SU-DHL-6 (cell line): ENCODE measurements around the gene DYNC1H1.

ENCODE experiments used
- H2AFZ ChIP-seq: fragments of 200-600 bp; sonication (generic); 2 replicates; pipeline ENCODE4 v1.6.1; 2014; ENCODE audit warnings: low read depth, mild to moderate bottlenecking, moderate library complexity, mixed read lengths, antibody characterized with exemption, low read length; ENCODE audit not compliant: severe bottlenecking
- H3F3A ChIP-seq: fragments of 200-600 bp; shearing (Covaris generic); 2 replicates; pipeline ENCODE4 v1.6.0; 2016; ENCODE audit warnings: antibody characterized with exemption, mild to moderate bottlenecking; ENCODE audit not compliant: insufficient read depth
- H3K27ac ChIP-seq: fragments of 200-600 bp; sonication (generic); 2 replicates; pipeline ENCODE4 v1.5.1; 2016; ENCODE audit warnings: low read depth, mild to moderate bottlenecking, low read length, moderate library complexity, mixed read lengths
- H3K27me3 ChIP-seq: fragments of 200-600 bp; sonication (generic), shearing (Covaris generic); 2 replicates; pipeline ENCODE4 v1.6.0; 2014; ENCODE audit warnings: mild to moderate bottlenecking, low read length
- H3K36me3 ChIP-seq: fragments of 200-600 bp; sonication (generic); 2 replicates; pipeline ENCODE4 v1.6.1; 2014; ENCODE audit warnings: mild to moderate bottlenecking, low read length, mixed read lengths
- H3K4me2 ChIP-seq: fragments of 300-600, 200-600 bp; shearing (Covaris generic), sonication (generic); 2 replicates; pipeline ENCODE4 v1.6.0; 2014; ENCODE audit warnings: low read length, low read depth, mild to moderate bottlenecking; ENCODE audit not compliant: poor library complexity, severe bottlenecking
- H3K4me3 ChIP-seq: fragments of 200-600 bp; sonication (generic); 2 replicates; pipeline ENCODE4 v1.5.1; 2014; ENCODE audit warnings: antibody characterized with exemption, low read length, mild to moderate bottlenecking, mixed read lengths; ENCODE audit not compliant: insufficient read depth, poor library complexity, severe bottlenecking
- H3K79me2 ChIP-seq: fragments of 200-600 bp; sonication (generic); 2 replicates; pipeline ENCODE4 v1.6.1; 2014; ENCODE audit warnings: mild to moderate bottlenecking, low read length, moderate library complexity; ENCODE audit not compliant: insufficient read depth
- H3K9ac ChIP-seq: fragments of 200-600 bp; sonication (generic); 2 replicates; pipeline ENCODE4 v1.7.0; 2014; ENCODE audit warnings: mild to moderate bottlenecking, low read length
- H3K9me2 ChIP-seq: fragments of 200-600 bp; sonication (generic); replicated peaks from 2 replicates; pipeline ENCODE4 v1.6.1; 2014; ENCODE audit warnings: low read length; ENCODE audit not compliant: insufficient read depth
- H3K9me3 ChIP-seq: fragments of 200-600 bp; sonication (generic); 2 replicates; pipeline ENCODE4 v1.6.1; 2014; ENCODE audit warnings: low read length, mixed read lengths; ENCODE audit not compliant: insufficient read depth
- H4K20me1 ChIP-seq: fragments of 200-600 bp; sonication (generic); 2 replicates; pipeline ENCODE4 v1.6.1; 2014; ENCODE audit warnings: low read depth, mild to moderate bottlenecking, antibody characterized with exemption, low read length, moderate library complexity, mixed read lengths
- EZH2phosphoT487 ChIP-seq: fragments of 200-600 bp; sonication (generic), shearing (Covaris generic); conservative IDR thresholded peaks from 2 replicates; pipeline ENCODE4 v1.6.1; 2018; ENCODE audit warnings: mild to moderate bottlenecking, antibody characterized with exemption, low read length, moderate library complexity, mixed read lengths
- TF ChIP-seq, protein P1 (sequence below): fragments of 200-600 bp; sonication (generic); IDR thresholded peaks from one replicate; pipeline ENCODE4 v1.5.1; 2017; ENCODE audit warnings: antibody characterized with exemption, mild to moderate bottlenecking, low read length, moderate library complexity; ENCODE audit not compliant: insufficient read depth, poor library complexity, severe bottlenecking

DYNC1H1 gene

DNA sequence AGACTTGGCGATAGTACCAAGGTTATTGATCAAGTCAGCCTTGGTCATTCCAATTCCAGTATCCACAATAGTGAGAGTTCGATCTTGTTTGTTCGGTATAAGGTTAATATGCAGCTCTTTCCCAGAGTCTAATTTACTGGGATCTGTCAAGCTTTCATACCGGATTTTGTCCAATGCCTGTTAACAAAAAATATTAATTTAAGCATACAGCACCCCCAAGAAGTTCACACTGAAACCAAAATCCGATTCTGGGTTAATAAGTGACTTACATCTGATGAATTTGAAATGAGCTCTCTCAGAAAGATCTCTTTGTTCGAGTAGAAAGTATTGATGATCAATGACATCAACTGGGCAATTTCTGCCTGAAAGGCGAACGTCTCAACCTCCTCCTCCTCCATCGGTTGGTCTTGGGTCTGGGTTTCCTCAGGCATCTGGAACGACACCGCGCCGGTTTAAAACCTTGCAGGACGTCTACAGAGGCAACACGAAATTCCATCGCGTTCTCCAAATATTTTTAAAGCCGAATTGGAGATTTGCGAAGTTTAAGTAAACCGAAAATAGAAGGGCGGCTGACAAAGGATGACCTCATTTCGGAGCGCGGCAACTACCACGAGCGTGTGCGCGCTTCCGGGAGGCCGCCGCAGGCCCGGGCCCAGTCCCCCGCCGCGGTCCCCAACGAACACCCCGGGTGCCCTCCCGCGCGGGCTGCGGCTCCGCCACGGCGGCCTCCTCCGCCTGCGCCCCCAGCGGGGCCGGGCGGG lies 121.8 kb downstream of the DYNC1H1 start:
- peak overlapping the region; percentile 90 for H3K9ac ChIP-seq
- peaks cover 28% of the 10 kb centered on the region; the same call in 1 of the 2 replicates for H4K20me1 ChIP-seq
- no peaks in the 10 kb centered on the region for H3K9me2 ChIP-seq
- peaks cover 41% of the 10 kb centered on the region for H3K79me2 ChIP-seq
- H3K4me3 ChIP-seq = peak overlapping the region; percentile 99
- no peaks in the 10 kb centered on the region for H3K9me3 ChIP-seq
- peaks cover 37% of the 10 kb centered on the region for H3F3A ChIP-seq
- no peak overlapping the region for H2AFZ ChIP-seq
- H3K4me2 ChIP-seq = peak overlapping the region; percentile 97
- peak overlapping the region; percentile 84 for H3K27ac ChIP-seq
- TF ChIP-seq, protein P1, sequence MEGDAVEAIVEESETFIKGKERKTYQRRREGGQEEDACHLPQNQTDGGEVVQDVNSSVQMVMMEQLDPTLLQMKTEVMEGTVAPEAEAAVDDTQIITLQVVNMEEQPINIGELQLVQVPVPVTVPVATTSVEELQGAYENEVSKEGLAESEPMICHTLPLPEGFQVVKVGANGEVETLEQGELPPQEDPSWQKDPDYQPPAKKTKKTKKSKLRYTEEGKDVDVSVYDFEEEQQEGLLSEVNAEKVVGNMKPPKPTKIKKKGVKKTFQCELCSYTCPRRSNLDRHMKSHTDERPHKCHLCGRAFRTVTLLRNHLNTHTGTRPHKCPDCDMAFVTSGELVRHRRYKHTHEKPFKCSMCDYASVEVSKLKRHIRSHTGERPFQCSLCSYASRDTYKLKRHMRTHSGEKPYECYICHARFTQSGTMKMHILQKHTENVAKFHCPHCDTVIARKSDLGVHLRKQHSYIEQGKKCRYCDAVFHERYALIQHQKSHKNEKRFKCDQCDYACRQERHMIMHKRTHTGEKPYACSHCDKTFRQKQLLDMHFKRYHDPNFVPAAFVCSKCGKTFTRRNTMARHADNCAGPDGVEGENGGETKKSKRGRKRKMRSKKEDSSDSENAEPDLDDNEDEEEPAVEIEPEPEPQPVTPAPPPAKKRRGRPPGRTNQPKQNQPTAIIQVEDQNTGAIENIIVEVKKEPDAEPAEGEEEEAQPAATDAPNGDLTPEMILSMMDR = no peak
- no peak for TF ChIP-seq EZH2phosphoT487
- no peaks in the 10 kb centered on the region for H3K27me3 ChIP-seq
- H3K36me3 ChIP-seq = peaks cover 47% of the 10 kb centered on the region

DNA sequence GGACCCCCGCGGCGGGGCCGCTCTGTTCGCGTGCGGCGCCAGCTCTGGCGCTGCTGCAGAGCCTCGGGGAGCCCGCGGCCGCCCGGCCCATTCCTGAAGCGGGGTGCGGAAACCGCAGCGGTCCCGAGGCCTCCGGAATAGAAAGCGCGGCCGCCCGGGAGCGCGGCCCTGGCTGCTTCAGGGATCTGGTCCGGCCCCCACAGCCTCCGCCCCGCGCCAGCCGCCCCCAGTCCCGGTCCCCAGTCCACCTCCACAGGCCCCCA lies 122.3 kb downstream of the DYNC1H1 start:
- peak overlapping the region; percentile 99 for H3K4me3 ChIP-seq
- peak overlapping the region; percentile 90 for H3K9ac ChIP-seq
- peak overlapping the region; percentile 84 for H3K27ac ChIP-seq
- H3K36me3 ChIP-seq = peaks cover 42% of the 10 kb centered on the region
- H3K4me2 ChIP-seq = peak overlapping the region; percentile 97
- H2AFZ ChIP-seq = no peak overlapping the region
- H3K9me3 ChIP-seq = no peaks in the 10 kb centered on the region
- no peak for TF ChIP-seq EZH2phosphoT487
- TF ChIP-seq, protein P1 = no peak
- peaks cover 26% of the 10 kb centered on the region; the same call in 1 of the 2 replicates for H4K20me1 ChIP-seq
- no peaks in the 10 kb centered on the region for H3K9me2 ChIP-seq
- H3K27me3 ChIP-seq = no peaks in the 10 kb centered on the region
- peaks cover 41% of the 10 kb centered on the region for H3K79me2 ChIP-seq
- H3F3A ChIP-seq = peaks cover 32% of the 10 kb centered on the region

DNA sequence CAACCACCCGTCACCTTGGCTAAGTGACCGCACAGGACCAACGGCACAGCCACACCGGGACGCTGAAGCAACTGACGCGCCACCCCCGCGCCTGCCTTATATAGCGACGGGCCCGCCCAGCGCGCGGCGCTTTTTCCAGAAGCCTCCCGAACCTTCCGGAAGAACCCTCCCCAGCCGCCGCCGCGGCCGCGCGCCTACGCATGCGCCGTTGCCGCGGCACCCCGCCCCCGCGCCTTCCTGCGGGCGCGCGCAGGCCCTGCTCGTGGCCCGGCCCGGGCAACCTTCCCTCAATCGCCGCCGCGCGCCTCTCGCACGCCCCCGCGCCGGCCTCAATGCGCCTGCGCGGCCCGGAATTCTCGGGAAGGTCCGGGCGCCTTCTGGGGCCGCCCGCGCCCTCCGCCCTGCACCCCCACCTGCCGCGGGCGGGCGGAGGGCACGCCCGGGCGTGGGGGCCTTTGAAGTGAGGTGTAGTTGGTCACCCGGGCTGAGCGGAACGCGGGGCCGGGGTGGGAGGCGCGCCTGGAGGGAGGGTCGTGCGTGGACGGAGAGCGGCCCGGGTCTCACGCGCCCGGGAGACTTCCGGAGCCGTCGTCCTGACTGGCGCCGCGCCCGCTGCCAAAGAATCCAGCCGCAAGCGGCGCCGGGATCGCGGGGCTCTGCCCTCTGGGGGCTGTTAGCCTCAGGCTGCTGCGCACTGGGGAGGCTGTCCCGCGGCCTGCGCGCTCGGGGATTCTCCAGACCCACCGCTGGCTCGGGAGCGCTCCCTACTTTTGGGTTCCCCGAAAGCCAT lies 122.8 kb downstream of the DYNC1H1 start, which contains the start of gene HSP90AA1:
Gene HSP90AA1 (minus strand): TSS at position 73 of the 790 bp plus-strand sequence. CDS start 666 bp downstream, outside the sequence.
- peaks cover 41% of the 10 kb centered on the region for H3K79me2 ChIP-seq
- TF ChIP-seq, protein P1 = no peak
- TF ChIP-seq EZH2phosphoT487 = no peak
- H3K27ac ChIP-seq = peak within 1 kb of the TSS; percentile 84
- H3K9ac ChIP-seq = peak within 1 kb of the TSS; percentile 90
- H4K20me1 ChIP-seq = peaks cover 21% of the 10 kb centered on the region; the same call in 1 of the 2 replicates
- no peaks in the 10 kb centered on the region for H3K9me2 ChIP-seq
- peak within 1 kb of the TSS; percentile 97 for H3K4me2 ChIP-seq
- H3K27me3 ChIP-seq = no peaks in the 10 kb centered on the region
- peaks cover 28% of the 10 kb centered on the region; the same call in 1 of the 2 replicates for H3F3A ChIP-seq
- H3K9me3 ChIP-seq = no peaks in the 10 kb centered on the region
- peak within 1 kb of the TSS; percentile 99 for H3K4me3 ChIP-seq
- H3K36me3 ChIP-seq = peaks cover 38% of the 10 kb centered on the region
- peak within 1 kb of the TSS; percentile 70 for H2AFZ ChIP-seq
